ENCODE data around the gene ANKRD28. TPM values are rescaled to one million over a fixed set of nuclear protein-coding genes. Genes with fewer than 3 reads are reported as not detected.
A peak's percentile ranks its signal among the peaks of the same experiment; 100 is the strongest.

The ANKRD28 gene
- polyA plus RNA-seq, 2 donors: 6.6 to 9.2 TPM

DNA sequence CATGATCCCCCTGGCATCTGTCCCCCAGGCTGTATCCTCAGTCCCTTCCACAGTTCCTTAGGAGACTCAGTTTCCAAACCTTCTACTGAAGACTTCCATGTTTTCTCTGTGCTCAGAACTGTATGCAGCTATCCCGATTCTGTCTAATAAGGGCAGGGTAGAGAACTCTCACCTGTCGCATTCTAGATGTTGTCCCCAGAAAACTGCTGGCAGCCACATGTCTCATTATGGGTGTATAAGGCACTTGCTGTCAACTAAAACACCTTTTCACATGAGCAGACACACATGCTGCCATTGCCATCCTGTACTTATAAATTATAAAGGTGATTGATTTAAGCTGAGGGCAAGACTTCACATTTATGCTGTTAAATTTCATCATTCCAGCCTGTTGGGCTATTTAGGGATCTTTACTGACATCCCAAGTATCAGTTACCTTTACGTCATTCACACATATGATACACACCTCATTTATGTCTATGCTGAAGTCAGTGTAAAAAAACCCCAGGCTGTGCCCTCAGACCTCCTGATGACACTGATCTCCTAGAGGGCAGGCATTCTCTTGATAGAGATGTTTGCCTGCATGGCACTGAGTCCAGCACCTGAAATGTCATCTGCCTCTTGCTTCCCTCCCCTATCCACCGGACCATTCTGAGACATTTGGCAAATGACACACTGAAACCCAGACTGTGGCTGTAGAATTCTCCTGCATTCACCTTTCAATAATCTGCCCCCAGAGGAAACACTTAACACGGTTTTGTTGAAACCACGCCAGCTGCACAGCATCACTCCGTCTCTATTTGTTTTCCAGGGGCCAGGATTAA lies 160.4 kb downstream of the ANKRD28 start:
- Histone ChIP-seq H3K27me3 (ENCODE audit: control insufficient read depth in 1 of 2, insufficient read depth in 2 of 2, low read length in 2 of 2) (no peaks in the 10 kb centered on the region), H3K9me3 (ENCODE audit: control insufficient read depth in 2 of 2, insufficient read depth in 1 of 2, low read depth in 1 of 2, low read length in 1 of 2) (no peaks in the 10 kb centered on the region), H3K36me3 (ENCODE audit: control insufficient read depth in 2 of 2, insufficient read depth in 2 of 2, low read length in 1 of 2) (no peaks in the 10 kb centered on the region), H3K27ac (ENCODE audit: low read depth in 2 of 2, low read length in 1 of 2) (no peak overlapping the region), H3K4me3 (ENCODE audit: low read depth in 1 of 2, low read length in 2 of 2) (no peak overlapping the region), H3K4me1 (ENCODE audit: control insufficient read depth in 2 of 2, insufficient read depth in 2 of 2, low read length in 1 of 2) (peaks cover 0 to 3% of the 10 kb centered on the region in 2 donors)
- 68 to 74% methylated on average over 7 of the region's 7 CpGs for WGBS, 2 donors

DNA sequence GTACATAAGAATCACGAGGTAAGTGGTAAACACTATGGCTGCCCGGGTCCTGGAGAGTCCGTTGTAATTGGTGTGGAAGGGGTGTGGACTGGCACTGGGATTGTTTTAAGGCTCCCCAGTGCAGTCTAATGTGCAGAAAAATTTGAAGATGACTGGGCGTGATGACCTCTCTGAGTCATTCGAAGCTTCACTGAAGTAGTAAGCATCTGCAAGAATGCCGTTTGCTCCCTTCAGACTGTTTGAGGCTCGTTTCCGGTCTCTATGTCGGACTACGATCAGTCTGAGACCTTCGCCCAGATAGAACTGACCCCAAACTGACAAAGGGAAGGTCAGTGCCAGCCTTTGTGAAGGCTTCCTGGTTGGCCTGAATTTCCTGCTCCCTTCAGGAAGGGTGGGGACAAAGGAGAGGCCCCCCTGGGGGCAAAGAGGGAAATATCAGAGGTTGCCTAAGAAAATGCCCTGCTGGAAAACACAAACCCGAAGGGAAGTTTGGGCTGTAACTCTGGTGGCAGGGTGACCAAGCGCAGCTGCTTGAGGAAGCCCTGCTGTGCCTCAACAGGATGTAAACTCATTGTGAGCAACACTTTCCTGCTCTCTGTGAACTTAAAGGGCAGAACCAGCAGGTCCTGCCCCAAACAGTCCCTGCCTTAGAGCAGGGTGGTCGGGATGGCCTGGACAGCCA lies 161.6 kb downstream of the ANKRD28 start:
- WGBS, 2 donors: 63 to 70% methylated on average over 14 of the region's 14 CpGs
- Histone ChIP-seq H3K4me3 (ENCODE audit: low read depth in 1 of 2, low read length in 2 of 2) (no peak overlapping the region), H3K27me3 (ENCODE audit: control insufficient read depth in 1 of 2, insufficient read depth in 2 of 2, low read length in 2 of 2) (no peaks in the 10 kb centered on the region), H3K36me3 (ENCODE audit: control insufficient read depth in 2 of 2, insufficient read depth in 2 of 2, low read length in 1 of 2) (no peaks in the 10 kb centered on the region), H3K9me3 (ENCODE audit: control insufficient read depth in 2 of 2, insufficient read depth in 1 of 2, low read depth in 1 of 2, low read length in 1 of 2) (no peaks in the 10 kb centered on the region), H3K27ac (ENCODE audit: low read depth in 2 of 2, low read length in 1 of 2) (peak overlapping the region; percentile 50 to 69), H3K4me1 (ENCODE audit: control insufficient read depth in 2 of 2, insufficient read depth in 2 of 2, low read length in 1 of 2) (peaks cover 0 to 6% of the 10 kb centered on the region in 2 donors)

DNA sequence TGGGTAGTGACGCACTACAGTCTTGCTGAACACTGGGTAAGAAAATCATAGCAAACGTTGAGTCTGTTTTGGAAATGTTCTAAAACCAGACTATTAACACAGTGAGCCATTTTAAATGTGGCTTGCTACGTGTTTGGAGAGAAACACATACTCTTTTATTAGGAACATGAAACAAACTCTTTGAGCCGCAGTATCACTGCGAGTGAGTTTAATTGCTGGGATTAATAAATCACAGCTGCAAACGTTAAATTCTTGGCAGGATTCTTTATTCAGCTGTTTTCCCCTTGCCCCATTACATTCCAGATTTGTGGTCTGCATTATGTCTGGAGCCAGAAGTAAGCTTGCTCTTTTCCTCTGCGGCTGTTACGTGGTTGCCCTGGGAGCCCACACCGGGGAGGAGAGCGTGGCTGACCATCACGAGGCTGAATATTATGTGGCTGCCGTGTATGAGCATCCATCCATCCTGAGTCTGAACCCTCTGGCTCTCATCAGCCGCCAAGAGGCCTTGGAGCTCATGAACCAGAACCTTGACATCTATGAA lies 162.6 kb downstream of the ANKRD28 start:
- Histone ChIP-seq H3K36me3 (ENCODE audit: control insufficient read depth in 2 of 2, insufficient read depth in 2 of 2, low read length in 1 of 2) (no peaks in the 10 kb centered on the region), H3K4me1 (ENCODE audit: control insufficient read depth in 2 of 2, insufficient read depth in 2 of 2, low read length in 1 of 2) (peaks cover 0 to 6% of the 10 kb centered on the region in 2 donors), H3K4me3 (ENCODE audit: low read depth in 1 of 2, low read length in 2 of 2) (no peak overlapping the region), H3K27me3 (ENCODE audit: control insufficient read depth in 1 of 2, insufficient read depth in 2 of 2, low read length in 2 of 2) (no peaks in the 10 kb centered on the region), H3K27ac (ENCODE audit: low read depth in 2 of 2, low read length in 1 of 2) (peak overlapping the region; percentile 50 to 69), H3K9me3 (ENCODE audit: control insufficient read depth in 2 of 2, insufficient read depth in 1 of 2, low read depth in 1 of 2, low read length in 1 of 2) (no peaks in the 10 kb centered on the region)
- 64 to 66% methylated on average over 13 of the region's 13 CpGs for WGBS, 2 donors

DNA sequence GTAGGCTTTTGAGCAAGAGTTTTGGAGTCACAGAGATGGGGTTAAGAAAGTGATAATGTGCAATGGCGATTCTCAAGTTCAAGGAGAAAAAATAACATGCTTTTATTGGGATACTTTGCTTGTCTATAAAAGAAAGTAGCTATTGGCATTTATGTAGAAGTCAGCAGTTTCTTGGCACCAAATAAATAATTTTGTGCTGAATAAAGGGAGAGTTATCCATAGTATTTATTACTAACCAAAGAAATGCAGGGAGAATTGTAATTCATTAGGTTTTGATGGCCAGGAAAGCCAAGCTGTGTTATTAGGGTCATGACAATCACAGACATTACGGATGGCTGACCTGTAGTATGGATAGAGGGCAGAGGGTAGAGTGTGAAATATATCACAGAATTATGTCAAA lies 163.1 kb downstream of the ANKRD28 start:
- WGBS, 2 donors: 70 to 73% methylated on average over 2 of the region's 2 CpGs
- H3K27me3 ChIP-seq (ENCODE audit: control insufficient read depth in 1 of 2, insufficient read depth in 2 of 2, low read length in 2 of 2): no peaks in the 10 kb centered on the region
- peaks cover 0 to 6% of the 10 kb centered on the region in 2 donors for H3K4me1 ChIP-seq (ENCODE audit: control insufficient read depth in 2 of 2, insufficient read depth in 2 of 2, low read length in 1 of 2)
- no peak overlapping the region for H3K4me3 ChIP-seq (ENCODE audit: low read depth in 1 of 2, low read length in 2 of 2)
- H3K27ac ChIP-seq (ENCODE audit: low read depth in 2 of 2, low read length in 1 of 2): no peak overlapping the region
- no peaks in the 10 kb centered on the region for H3K36me3 ChIP-seq (ENCODE audit: control insufficient read depth in 2 of 2, insufficient read depth in 2 of 2, low read length in 1 of 2)
- H3K9me3 ChIP-seq (ENCODE audit: control insufficient read depth in 2 of 2, insufficient read depth in 1 of 2, low read depth in 1 of 2, low read length in 1 of 2): no peaks in the 10 kb centered on the region

DNA sequence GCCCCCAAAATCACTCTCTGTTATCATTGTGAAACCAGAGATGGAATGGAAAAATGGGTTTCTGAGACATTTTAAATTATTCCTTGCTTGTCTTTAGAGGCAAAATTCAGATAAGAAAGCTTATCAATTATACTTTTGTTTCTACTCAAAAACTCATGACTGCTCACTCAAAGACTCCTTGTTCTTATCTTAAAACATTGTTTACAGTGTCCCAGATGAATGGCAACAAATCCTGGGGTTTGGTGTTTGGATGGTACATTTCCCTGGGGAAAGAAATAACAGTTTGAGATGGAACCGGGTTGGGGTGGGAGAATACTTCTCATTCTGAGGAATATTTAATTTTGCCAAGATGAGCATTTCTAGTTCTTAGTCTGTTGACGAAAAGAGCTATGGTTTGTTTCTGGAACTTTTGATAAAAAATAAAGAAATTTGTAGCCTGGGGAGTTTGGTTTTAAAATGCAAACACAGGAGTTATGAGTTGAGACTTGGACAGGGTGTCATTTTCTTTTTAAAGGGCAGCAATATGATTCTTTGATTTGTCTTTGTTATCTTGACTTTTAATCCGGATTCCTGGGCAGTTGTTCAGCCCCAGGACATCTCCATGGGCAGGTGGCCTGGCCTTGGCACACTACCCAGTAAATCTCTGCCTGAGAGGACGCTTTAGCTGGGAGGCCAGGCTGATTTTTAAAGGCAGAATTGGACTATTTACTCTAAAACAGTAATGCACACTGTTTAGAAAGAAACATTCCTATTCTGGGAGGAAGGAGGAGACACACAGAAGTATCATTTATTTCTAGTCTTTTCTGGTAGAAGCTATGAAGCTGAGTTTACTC lies 163.8 kb downstream of the ANKRD28 start:
- H3K4me3 ChIP-seq (ENCODE audit: low read depth in 1 of 2, low read length in 2 of 2): no peak overlapping the region
- H3K4me1 ChIP-seq (ENCODE audit: control insufficient read depth in 2 of 2, insufficient read depth in 2 of 2, low read length in 1 of 2): peaks cover 0 to 6% of the 10 kb centered on the region in 2 donors
- no peaks in the 10 kb centered on the region for H3K9me3 ChIP-seq (ENCODE audit: control insufficient read depth in 2 of 2, insufficient read depth in 1 of 2, low read depth in 1 of 2, low read length in 1 of 2)
- 25 to 27% methylated on average over 4 of the region's 4 CpGs for WGBS, 2 donors
- H3K27ac ChIP-seq (ENCODE audit: low read depth in 2 of 2, low read length in 1 of 2): no peak overlapping the region
- H3K36me3 ChIP-seq (ENCODE audit: control insufficient read depth in 2 of 2, insufficient read depth in 2 of 2, low read length in 1 of 2): no peaks in the 10 kb centered on the region
- no peaks in the 10 kb centered on the region for H3K27me3 ChIP-seq (ENCODE audit: control insufficient read depth in 1 of 2, insufficient read depth in 2 of 2, low read length in 2 of 2)

DNA sequence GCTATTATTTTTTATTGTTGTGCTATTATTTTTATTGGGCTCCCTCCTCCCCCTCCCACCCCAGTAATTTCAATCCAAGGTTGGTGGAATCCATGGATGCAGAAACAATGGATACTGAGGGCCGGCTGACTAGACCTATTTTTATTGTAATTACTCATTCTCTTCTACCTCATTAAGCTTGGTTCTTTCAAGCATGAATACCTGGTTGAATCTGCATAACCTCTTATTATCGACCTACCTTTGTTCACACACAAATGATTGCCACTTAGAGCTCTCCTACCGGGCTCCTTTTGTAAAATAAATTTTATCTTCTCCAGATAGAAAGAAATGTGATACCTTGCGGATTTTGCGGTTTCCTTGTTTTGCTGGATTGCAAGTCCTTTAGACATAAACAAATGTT lies 164.6 kb downstream of the ANKRD28 start:
- WGBS, 2 donors: 84 to 88% methylated on average over 5 of the region's 5 CpGs
- Histone ChIP-seq H3K27ac (ENCODE audit: low read depth in 2 of 2, low read length in 1 of 2) (no peak overlapping the region), H3K4me1 (ENCODE audit: control insufficient read depth in 2 of 2, insufficient read depth in 2 of 2, low read length in 1 of 2) (peaks cover 0 to 6% of the 10 kb centered on the region in 2 donors), H3K9me3 (ENCODE audit: control insufficient read depth in 2 of 2, insufficient read depth in 1 of 2, low read depth in 1 of 2, low read length in 1 of 2) (no peaks in the 10 kb centered on the region), H3K27me3 (ENCODE audit: control insufficient read depth in 1 of 2, insufficient read depth in 2 of 2, low read length in 2 of 2) (no peaks in the 10 kb centered on the region), H3K36me3 (ENCODE audit: control insufficient read depth in 2 of 2, insufficient read depth in 2 of 2, low read length in 1 of 2) (no peaks in the 10 kb centered on the region), H3K4me3 (ENCODE audit: low read depth in 1 of 2, low read length in 2 of 2) (no peak overlapping the region)

DNA sequence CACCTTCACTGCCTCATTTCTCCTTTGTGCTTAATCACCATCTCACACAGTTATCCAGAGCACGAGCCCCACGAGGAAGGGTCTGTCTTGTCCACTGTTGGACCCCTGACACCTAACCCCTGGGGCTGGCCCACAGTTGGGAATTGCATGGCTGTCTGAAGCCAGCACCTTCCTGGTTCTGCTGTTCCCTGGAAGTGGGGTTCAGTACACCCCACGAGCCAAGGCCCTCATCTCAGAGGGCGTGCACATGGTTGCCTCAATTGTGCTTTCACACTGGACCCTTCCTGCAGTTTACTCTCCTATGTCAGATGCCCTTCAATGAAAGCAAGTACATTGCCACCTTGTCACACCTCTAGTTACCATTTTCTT lies 165.6 kb downstream of the ANKRD28 start:
- H3K4me1 ChIP-seq (ENCODE audit: control insufficient read depth in 2 of 2, insufficient read depth in 2 of 2, low read length in 1 of 2): peaks cover 0 to 6% of the 10 kb centered on the region in 2 donors

DNA sequence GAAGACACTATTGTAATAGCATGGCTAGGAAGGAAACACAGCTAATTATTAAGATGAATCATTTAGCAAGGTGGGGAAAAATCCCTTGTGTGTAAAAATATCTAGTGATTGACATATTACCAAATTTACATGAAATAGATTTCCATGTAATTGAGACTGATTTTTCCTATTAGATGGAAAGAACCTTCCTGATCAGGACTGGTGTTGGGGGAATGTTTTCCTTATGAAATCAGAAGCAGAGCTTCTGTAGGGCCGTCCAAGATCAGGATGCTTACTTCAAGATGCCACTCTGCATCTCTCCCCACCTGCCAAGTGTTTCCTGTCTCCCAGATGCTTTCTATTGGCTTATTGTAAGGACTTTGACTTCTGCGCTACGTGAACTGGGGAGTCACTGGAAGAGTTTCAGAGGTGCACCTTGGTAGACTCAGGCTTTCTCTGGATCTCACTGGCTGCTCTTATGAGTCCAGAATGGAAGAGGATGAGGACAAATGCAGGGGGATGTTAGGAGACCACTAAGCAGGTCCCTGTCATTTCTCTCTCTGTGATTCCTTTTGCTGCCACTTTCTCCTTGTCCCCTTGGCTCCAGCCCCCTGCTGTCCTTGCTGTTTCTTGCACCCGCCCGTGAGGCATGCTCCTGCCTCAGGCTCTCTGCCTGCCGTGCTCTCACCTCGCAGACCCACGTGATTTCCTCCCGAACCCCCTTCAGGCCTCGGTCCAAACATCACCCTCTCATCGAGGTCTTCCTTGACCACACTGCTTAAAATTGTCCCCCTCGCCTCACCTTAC lies 166.2 kb downstream of the ANKRD28 start:
- Histone ChIP-seq H3K4me1 (ENCODE audit: control insufficient read depth in 2 of 2, insufficient read depth in 2 of 2, low read length in 1 of 2) (peaks cover 0 to 6% of the 10 kb centered on the region in 2 donors), H3K27me3 (ENCODE audit: control insufficient read depth in 1 of 2, insufficient read depth in 2 of 2, low read length in 2 of 2) (no peaks in the 10 kb centered on the region), H3K36me3 (ENCODE audit: control insufficient read depth in 2 of 2, insufficient read depth in 2 of 2, low read length in 1 of 2) (no peaks in the 10 kb centered on the region), H3K9me3 (ENCODE audit: control insufficient read depth in 2 of 2, insufficient read depth in 1 of 2, low read depth in 1 of 2, low read length in 1 of 2) (no peaks in the 10 kb centered on the region), H3K4me3 (ENCODE audit: low read depth in 1 of 2, low read length in 2 of 2) (no peak overlapping the region), H3K27ac (ENCODE audit: low read depth in 2 of 2, low read length in 1 of 2) (no peak overlapping the region)
- WGBS, 2 donors: 82 to 85% methylated on average over 12 of the region's 12 CpGs

More for the DNA sequence above, 165.6 kb downstream of the ANKRD28 start:
- Histone ChIP-seq H3K27me3 (ENCODE audit: control insufficient read depth in 1 of 2, insufficient read depth in 2 of 2, low read length in 2 of 2) (no peaks in the 10 kb centered on the region), H3K27ac (ENCODE audit: low read depth in 2 of 2, low read length in 1 of 2) (no peak overlapping the region), H3K36me3 (ENCODE audit: control insufficient read depth in 2 of 2, insufficient read depth in 2 of 2, low read length in 1 of 2) (no peaks in the 10 kb centered on the region), H3K9me3 (ENCODE audit: control insufficient read depth in 2 of 2, insufficient read depth in 1 of 2, low read depth in 1 of 2, low read length in 1 of 2) (no peaks in the 10 kb centered on the region), H3K4me3 (ENCODE audit: low read depth in 1 of 2, low read length in 2 of 2) (no peak overlapping the region)
- 93 to 95% methylated on average over 4 of the region's 4 CpGs for WGBS, 2 donors
